C4-2B (cell line): ENCODE measurements around the gene TMPRSS9.

Experiments used
- H3K27ac ChIP-seq: fragments of 450-650 bp; 2 replicates; pipeline ENCODE4 v1.5.1; 2017
- ZFX ChIP-seq: fragments of 450-650 bp; IDR thresholded peaks from 2 replicates; pipeline ENCODE4 v1.6.1; 2017
- TF ChIP-seq, protein P1 (sequence below): fragments of 450-650 bp; conservative IDR thresholded peaks from 2 replicates; pipeline ENCODE4 v1.5.1; 2017; ENCODE audit warnings: mild to moderate bottlenecking

TMPRSS9 gene

GRCh38 chr19:2363419-2363818 is 3.4 kb downstream of the TMPRSS9 start:
- no peak overlapping the region for H3K27ac ChIP-seq
- no peak for TF ChIP-seq ZFX
- TF ChIP-seq, protein P1, sequence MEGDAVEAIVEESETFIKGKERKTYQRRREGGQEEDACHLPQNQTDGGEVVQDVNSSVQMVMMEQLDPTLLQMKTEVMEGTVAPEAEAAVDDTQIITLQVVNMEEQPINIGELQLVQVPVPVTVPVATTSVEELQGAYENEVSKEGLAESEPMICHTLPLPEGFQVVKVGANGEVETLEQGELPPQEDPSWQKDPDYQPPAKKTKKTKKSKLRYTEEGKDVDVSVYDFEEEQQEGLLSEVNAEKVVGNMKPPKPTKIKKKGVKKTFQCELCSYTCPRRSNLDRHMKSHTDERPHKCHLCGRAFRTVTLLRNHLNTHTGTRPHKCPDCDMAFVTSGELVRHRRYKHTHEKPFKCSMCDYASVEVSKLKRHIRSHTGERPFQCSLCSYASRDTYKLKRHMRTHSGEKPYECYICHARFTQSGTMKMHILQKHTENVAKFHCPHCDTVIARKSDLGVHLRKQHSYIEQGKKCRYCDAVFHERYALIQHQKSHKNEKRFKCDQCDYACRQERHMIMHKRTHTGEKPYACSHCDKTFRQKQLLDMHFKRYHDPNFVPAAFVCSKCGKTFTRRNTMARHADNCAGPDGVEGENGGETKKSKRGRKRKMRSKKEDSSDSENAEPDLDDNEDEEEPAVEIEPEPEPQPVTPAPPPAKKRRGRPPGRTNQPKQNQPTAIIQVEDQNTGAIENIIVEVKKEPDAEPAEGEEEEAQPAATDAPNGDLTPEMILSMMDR: no peak

GRCh38 chr19:2365201-2365970 is 5.3 kb downstream of the TMPRSS9 start:
- no peak for TF ChIP-seq ZFX
- TF ChIP-seq, protein P1: no peak
- H3K27ac ChIP-seq: no peak overlapping the region

DNA sequence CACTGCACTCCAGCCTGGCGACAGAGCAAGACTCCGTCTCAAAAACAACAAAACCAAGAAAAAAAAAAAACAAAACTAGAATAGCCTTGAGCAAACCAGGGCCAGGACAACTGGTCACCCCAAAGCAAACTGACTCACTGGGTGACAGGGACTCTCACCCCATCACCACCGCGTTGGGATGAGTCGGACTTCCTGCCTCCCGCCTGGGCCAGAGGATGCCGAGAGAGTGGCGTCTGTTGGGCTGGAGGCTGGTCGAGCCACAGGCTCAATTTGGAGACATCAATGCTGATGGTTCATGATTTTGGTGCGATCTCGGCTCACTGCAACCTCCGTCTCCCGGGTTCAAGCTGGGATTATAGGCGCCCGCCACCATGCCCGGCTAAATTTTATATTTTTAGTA is 11.6 kb downstream of the TMPRSS9 start:
- H3K27ac ChIP-seq: no peak overlapping the region
- TF ChIP-seq, protein P1: no peak
- TF ChIP-seq ZFX: no peak

DNA sequence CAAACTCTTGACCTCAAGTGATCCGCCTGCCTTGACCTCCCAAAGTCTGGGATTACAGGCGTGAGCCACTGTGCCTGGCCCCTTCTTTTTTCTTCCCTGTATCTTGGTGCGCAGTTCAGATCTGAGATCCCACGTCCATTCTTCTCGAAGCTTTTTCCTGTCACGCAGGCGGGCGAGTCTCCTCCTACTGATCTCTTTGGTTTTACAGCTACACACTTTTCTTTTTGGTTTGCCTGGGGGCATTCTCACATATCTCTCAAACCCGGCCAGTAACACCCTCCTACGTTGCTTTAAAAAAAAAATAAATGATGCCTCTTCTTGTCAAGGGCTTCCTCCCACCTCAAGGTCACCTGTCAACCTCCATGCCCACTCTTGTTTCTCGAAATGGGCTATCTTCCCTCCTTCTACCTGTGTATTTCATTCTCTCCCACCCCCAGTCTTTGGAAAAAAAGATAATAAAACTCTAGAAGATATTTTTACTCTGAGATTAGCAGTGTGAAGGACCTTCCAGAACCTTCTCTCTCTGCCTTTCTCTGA is 12.1 kb downstream of the TMPRSS9 start:
- no peak overlapping the region for H3K27ac ChIP-seq
- TF ChIP-seq, protein P1: no peak
- no peak for TF ChIP-seq ZFX

GRCh38 chr19:2374808-2375207 is 14.7 kb downstream of the TMPRSS9 start:
- H3K27ac ChIP-seq: no peak overlapping the region
- TF ChIP-seq, protein P1: no peak
- TF ChIP-seq ZFX: no peak

DNA sequence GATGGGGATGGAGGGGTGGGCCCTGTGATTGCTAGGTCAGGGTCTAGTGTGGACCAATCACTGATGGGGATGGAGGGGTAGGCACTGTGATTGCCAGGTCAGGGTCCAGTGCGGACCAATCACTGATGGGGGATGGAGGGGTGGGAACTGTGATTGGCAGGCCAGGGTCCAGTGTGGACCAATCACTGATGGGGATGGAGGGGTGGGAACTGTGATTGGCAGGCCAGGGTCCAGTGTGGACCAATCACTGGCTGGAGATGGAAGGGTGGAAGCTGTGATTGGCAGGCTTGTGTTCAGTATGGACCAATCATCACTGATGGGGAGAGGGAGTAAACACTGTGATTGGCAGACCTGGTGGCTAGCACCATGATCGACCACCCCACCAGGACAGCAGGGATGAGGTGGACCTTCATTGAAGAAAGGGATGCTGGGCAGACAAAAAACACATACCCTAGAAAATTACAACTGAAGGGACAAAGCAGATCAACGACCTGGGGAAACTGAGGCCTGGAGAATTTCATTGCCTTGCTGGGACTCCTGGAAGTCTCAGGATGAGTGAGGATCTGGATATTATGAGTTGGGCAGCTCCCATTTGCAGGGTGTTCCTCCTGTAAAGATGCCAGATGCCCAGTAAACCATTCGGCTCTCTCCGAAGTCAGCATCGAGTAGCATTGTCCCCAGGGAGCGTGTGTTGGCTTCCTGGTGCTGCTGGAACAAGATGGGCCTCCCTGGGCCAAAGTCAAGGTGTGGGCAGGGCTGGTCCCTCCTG is 15.5 kb downstream of the TMPRSS9 start:
- no peak for TF ChIP-seq ZFX
- TF ChIP-seq, protein P1: no peak
- H3K27ac ChIP-seq: no peak overlapping the region
